ENCODE results near the gene CCL24.
"Not testable (repeated sequence)": the region's sequence is repeated elsewhere in the genome, so short reads cannot be mapped to it uniquely, and the experiment has no call there.

The CCL24 gene

GRCh38 chr7:75780647-75781273 lies 32.8 kb downstream of the CCL24 start:
- not testable (repeated sequence) for ATAC-seq, DNase-seq

GRCh38 chr7:75779516-75779915 lies 34.1 kb downstream of the CCL24 start:
- ATAC-seq, DNase-seq: not testable (repeated sequence)

- not testable (repeated sequence) for DNase-seq, ATAC-seq
These were observed 34.6 kb downstream of the CCL24 start for GRCh38 chr7:75779035-75779434.

GRCh38 chr7:75776295-75776971 lies 37.2 kb downstream of the CCL24 start:
- ATAC-seq (peak; percentile 96), DNase-seq (peak; percentile 59)

GRCh38 chr7:75773958-75774357 lies 39.6 kb downstream of the CCL24 start:
- not testable (repeated sequence) for ATAC-seq, DNase-seq

GRCh38 chr7:75772081-75773077 lies 41.2 kb downstream of the CCL24 start, which contains the start of gene CCL26:
CCL26 (minus strand) TSS chr7:75772211; CDS start chr7:75772176, 35 bp downstream.
- no peak for DNase-seq

GRCh38 chr7:75771224-75771623 lies 42.4 kb downstream of the CCL24 start:
- DNase-seq = no peak
- ATAC-seq = no peak

More at GRCh38 chr7:75772081-75773077, 41.2 kb downstream of the CCL24 start, which contains the start of gene CCL26:
- no peak for ATAC-seq

- no peak for DNase-seq
These were observed 51.2 kb downstream of the CCL24 start for GRCh38 chr7:75762350-75762917.

GRCh38 chr7:75761801-75762200 lies 51.8 kb downstream of the CCL24 start:
- not testable (repeated sequence) for ATAC-seq, DNase-seq

More at GRCh38 chr7:75762350-75762917, 51.2 kb downstream of the CCL24 start:
- ATAC-seq = no peak
